HepG2 (cell line): ENCODE results near the gene DSTN. TPM values are rescaled to one million over a fixed set of nuclear protein-coding genes. Genes with fewer than 3 reads are reported as not detected.

Experiments used
- ASH2L ChIP-seq: fragments of 300-600, 200-600 bp; sonication (generic); IDR thresholded peaks from 2 replicates; pipeline ENCODE4 v1.7.0; 2017; ENCODE audit warnings: low read depth, mild to moderate bottlenecking, moderate library complexity, mixed read lengths, low read length; ENCODE audit not compliant: insufficient read length
- ATF7 ChIP-seq, 2 experiments: fragments of 450-650 bp in 1 of 2; sonication (generic) in 1 of 2; formaldehyde crosslinking in 1 of 2; IDR thresholded peaks; 2 replicates each; pipeline versions ENCODE4 v1.4.0 to v1.6.1; 2016 to 2020; ENCODE audit warnings: antibody characterized with exemption in 1 of 2, mild to moderate bottlenecking in 1 of 2, missing genetic modification reagents in 1 of 2
- ATRX ChIP-seq: sonication (generic); formaldehyde crosslinking; IDR thresholded peaks from 2 replicates; pipeline ENCODE4 v1.4.0; 2020; ENCODE audit warnings: missing genetic modification reagents, borderline replicate concordance
- BORCS8-MEF2B ChIP-seq: sonication (generic); formaldehyde crosslinking; IDR thresholded peaks from 2 replicates; pipeline ENCODE4 v1.8.0; 2022; ENCODE audit warnings: mild to moderate bottlenecking, missing genetic modification reagents
- FIP1L1 ChIP-seq: fragments of 200-400 bp; formaldehyde crosslinking; IDR thresholded peaks from 2 replicates; pipeline ENCODE4 v1.6.1; 2018; ENCODE audit warnings: low read depth, mild to moderate bottlenecking, low read length, moderate library complexity, borderline replicate concordance; ENCODE audit not compliant: insufficient read depth
- FOSL1 ChIP-seq: sonication (generic); formaldehyde crosslinking; IDR thresholded peaks from 2 replicates; pipeline ENCODE4 v1.9.0; 2021; ENCODE audit warnings: missing genetic modification reagents, borderline replicate concordance
- FOXA1 ChIP-seq, 2 experiments: fragments of 450-650 bp in 1 of 2; sonication (generic) in 1 of 2; formaldehyde crosslinking in 1 of 2; IDR thresholded peaks; 2 replicates each; pipeline versions ENCODE4 v1.4.0 to v1.6.1; 2016 to 2020; ENCODE audit warnings: missing genetic modification reagents in 1 of 2
- HNF4A ChIP-seq: sonication (generic); formaldehyde crosslinking; IDR thresholded peaks from 2 replicates; pipeline ENCODE4 v1.4.0; 2020; ENCODE audit warnings: missing genetic modification reagents
- KLF11 ChIP-seq: IDR thresholded peaks from 2 replicates; pipeline ENCODE4 v1.6.1; 2016; ENCODE audit warnings: missing compliant biosample characterization
- POLR2AphosphoS2 ChIP-seq: IDR thresholded peaks from 2 replicates; pipeline ENCODE4 v1.6.1; 2011; ENCODE audit warnings: low read depth, low read length, improper control_type of control experiment
- PPARG ChIP-seq: conservative IDR thresholded peaks from 2 replicates; pipeline ENCODE4 v1.6.1; 2016; ENCODE audit warnings: missing biosample characterization, missing genetic modification reagents
- RFX3 ChIP-seq: IDR thresholded peaks from 2 replicates; pipeline ENCODE4 v1.6.1; 2016; ENCODE audit warnings: missing biosample characterization, missing genetic modification reagents
- TCF7 ChIP-seq: sonication (generic); IDR thresholded peaks from 2 replicates; pipeline ENCODE4 v1.6.1; 2016; ENCODE audit warnings: antibody characterized with exemption, low read depth
- ZBTB4 ChIP-seq: sonication (generic); formaldehyde crosslinking; IDR thresholded peaks from 2 replicates; pipeline ENCODE4 v1.4.0; 2020; ENCODE audit warnings: missing genetic modification reagents, mild to moderate bottlenecking, borderline replicate concordance
- ZNF263 ChIP-seq: sonication (generic); formaldehyde crosslinking; IDR thresholded peaks from 2 replicates; pipeline ENCODE4 v1.4.0; 2020; ENCODE audit warnings: missing genetic modification reagents
- ZNF432 ChIP-seq: sonication (generic); formaldehyde crosslinking; IDR thresholded peaks from 2 replicates; pipeline ENCODE4 v1.5.0; 2020; ENCODE audit warnings: missing genetic modification reagents, mild to moderate bottlenecking, borderline replicate concordance
- ZNF713 ChIP-seq: sonication (generic); formaldehyde crosslinking; IDR thresholded peaks from 2 replicates; pipeline ENCODE4 v1.4.0; 2020; ENCODE audit warnings: mild to moderate bottlenecking, missing genetic modification reagents
- ZNF75D ChIP-seq: sonication (generic); formaldehyde crosslinking; IDR thresholded peaks from 2 replicates; pipeline ENCODE4 v1.8.1; 2023; ENCODE audit warnings: missing genetic modification reagents, mild to moderate bottlenecking, borderline replicate concordance
- ZSCAN31 ChIP-seq: sonication (generic); formaldehyde crosslinking; IDR thresholded peaks from 2 replicates; pipeline ENCODE4 v1.5.0; 2020; ENCODE audit warnings: low read depth, mild to moderate bottlenecking, missing genetic modification reagents
- polyA plus RNA-seq, 8 experiments: library from polyadenylated mRNA; depleted of rRNA in 3 of 8; stranded (reverse) in 7 of 8; unstranded in 1 of 8; fragments of >200 nt; fragmentation: Illumina TruSeq in 4 of 8; extraction: Trizol in 4 of 8; gene quantifications; 2 replicates each; pipeline versions ENCODE4 v1.2.1 to v1.2.3, GENCODE V29; 2011 to 2016; ENCODE audit warnings: low read depth in 4 of 8, missing spikeins in 1 of 8, mixed read lengths in 1 of 8; ENCODE audit not compliant: insufficient read depth in 1 of 8
- total RNA-seq, 5 experiments: library from RNA; depleted of rRNA; stranded (reverse); fragments of >200 nt; fragmentation: Illumina TruSeq; extraction: Trizol; gene quantifications; 2 replicates each; pipeline ENCODE4 v1.2.3, GENCODE V29; 2016; ENCODE audit warnings: low read depth in 1 of 5
- TF ChIP-seq, protein P1 (sequence below): sonication (generic); formaldehyde crosslinking; IDR thresholded peaks from 2 replicates; pipeline ENCODE4 v1.4.0; 2020; ENCODE audit warnings: missing genetic modification reagents, mild to moderate bottlenecking, borderline replicate concordance
- TF ChIP-seq, protein P2 (sequence below): sonication (generic); formaldehyde crosslinking; conservative IDR thresholded peaks from 2 replicates; pipeline ENCODE4 v1.4.0; 2020; ENCODE audit warnings: missing genetic modification reagents

DSTN gene
- total and polyA plus RNA-seq, 2 of the 13 experiments (the other 11 are each of a cell fraction or from before 2014, with no cell fraction given) = 27.6 to 106 TPM

- TF ChIP-seq, protein P1, sequence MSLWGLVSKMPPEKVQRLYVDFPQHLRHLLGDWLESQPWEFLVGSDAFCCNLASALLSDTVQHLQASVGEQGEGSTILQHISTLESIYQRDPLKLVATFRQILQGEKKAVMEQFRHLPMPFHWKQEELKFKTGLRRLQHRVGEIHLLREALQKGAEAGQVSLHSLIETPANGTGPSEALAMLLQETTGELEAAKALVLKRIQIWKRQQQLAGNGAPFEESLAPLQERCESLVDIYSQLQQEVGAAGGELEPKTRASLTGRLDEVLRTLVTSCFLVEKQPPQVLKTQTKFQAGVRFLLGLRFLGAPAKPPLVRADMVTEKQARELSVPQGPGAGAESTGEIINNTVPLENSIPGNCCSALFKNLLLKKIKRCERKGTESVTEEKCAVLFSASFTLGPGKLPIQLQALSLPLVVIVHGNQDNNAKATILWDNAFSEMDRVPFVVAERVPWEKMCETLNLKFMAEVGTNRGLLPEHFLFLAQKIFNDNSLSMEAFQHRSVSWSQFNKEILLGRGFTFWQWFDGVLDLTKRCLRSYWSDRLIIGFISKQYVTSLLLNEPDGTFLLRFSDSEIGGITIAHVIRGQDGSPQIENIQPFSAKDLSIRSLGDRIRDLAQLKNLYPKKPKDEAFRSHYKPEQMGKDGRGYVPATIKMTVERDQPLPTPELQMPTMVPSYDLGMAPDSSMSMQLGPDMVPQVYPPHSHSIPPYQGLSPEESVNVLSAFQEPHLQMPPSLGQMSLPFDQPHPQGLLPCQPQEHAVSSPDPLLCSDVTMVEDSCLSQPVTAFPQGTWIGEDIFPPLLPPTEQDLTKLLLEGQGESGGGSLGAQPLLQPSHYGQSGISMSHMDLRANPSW (CRISPR knock-in tag) = no peak
- TF ChIP-seq ZNF75D (CRISPR knock-in tag) (no peak), ZBTB4 (CRISPR knock-in tag) (no peak), ZNF713 (CRISPR knock-in tag) (no peak), TCF7 (no peak), ZSCAN31 (CRISPR knock-in tag) (no peak; the same call in 1 of the 2 replicates), FOSL1 (no peak), BORCS8-MEF2B (CRISPR knock-in tag) (no peak), ATRX (CRISPR knock-in tag) (no peak), ZNF263 (no peak), PPARG (CRISPR knock-in tag) (no peak), FIP1L1 (no peak), FOXA1 (IDR thresholded peaks at IDR 0.05) (no peak), FOXA1 (CRISPR knock-in tag; IDR thresholded peaks at IDR 0.05) (no peak), RFX3 (CRISPR knock-in tag) (no peak), POLR2AphosphoS2 (peak; percentile 55; the same call in 1 of the 2 replicates), HNF4A (CRISPR knock-in tag) (no peak), ZNF432 (no peak), KLF11 (no peak), ATF7 (IDR thresholded peaks at IDR 0.05) (no peak), ATF7 (CRISPR knock-in tag; IDR thresholded peaks at IDR 0.05) (peak; percentile 21; the same call in 1 of the 2 replicates), ASH2L (no peak)
- TF ChIP-seq, protein P2, sequence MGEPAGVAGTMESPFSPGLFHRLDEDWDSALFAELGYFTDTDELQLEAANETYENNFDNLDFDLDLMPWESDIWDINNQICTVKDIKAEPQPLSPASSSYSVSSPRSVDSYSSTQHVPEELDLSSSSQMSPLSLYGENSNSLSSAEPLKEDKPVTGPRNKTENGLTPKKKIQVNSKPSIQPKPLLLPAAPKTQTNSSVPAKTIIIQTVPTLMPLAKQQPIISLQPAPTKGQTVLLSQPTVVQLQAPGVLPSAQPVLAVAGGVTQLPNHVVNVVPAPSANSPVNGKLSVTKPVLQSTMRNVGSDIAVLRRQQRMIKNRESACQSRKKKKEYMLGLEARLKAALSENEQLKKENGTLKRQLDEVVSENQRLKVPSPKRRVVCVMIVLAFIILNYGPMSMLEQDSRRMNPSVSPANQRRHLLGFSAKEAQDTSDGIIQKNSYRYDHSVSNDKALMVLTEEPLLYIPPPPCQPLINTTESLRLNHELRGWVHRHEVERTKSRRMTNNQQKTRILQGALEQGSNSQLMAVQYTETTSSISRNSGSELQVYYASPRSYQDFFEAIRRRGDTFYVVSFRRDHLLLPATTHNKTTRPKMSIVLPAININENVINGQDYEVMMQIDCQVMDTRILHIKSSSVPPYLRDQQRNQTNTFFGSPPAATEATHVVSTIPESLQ (CRISPR knock-in tag) = no peak
These were observed 43.7 kb downstream of the DSTN start (continued) for GRCh38 chr20:17613328-17614175.
